G401 (cell line): ENCODE data around the gene CDK4. TPM values are rescaled to one million over a fixed set of nuclear protein-coding genes. Genes with fewer than 3 reads are reported as not detected.

Experiments
- DNase-seq: peaks from one replicate; pipeline ENCODE4 v3.0.0-alpha.2; 2015; ENCODE audit warnings: low spot score
- in situ Hi-C: cut with HindIII; loops from 2 replicates; pipeline ENCODE4 v1.10.0; 2016; ENCODE audit warnings: low sequenced_read_pairs, mixed read lengths
- total RNA-seq: library from RNA; depleted of rRNA; stranded (reverse); fragments of >200 nt; shearing (Covaris generic); gene quantifications from 2 replicates; pipeline ENCODE4 v1.2.3, GENCODE V29; 2014

CDK4 gene
- total RNA-seq, 1 experiment from 2014 or later, result 721 TPM

GRCh38 chr12:57743769-57744168 lies 8.3 kb downstream of the CDK4 start:
- DNase-seq, result no peak
- in situ Hi-C loops, result no loop called here

GRCh38 chr12:57741844-57742738 lies 10.0 kb downstream of the CDK4 start:
- in situ Hi-C loops, result no loop called here
- DNase-seq, result peak; percentile 3

GRCh38 chr12:57741413-57741789 lies 10.7 kb downstream of the CDK4 start:
- DNase-seq, result no peak
- in situ Hi-C loops, result no loop called here

- in situ Hi-C loops, result no loop called here
- peak; percentile 1 for DNase-seq
Measured at GRCh38 chr12:57740656-57741412, 11.3 kb downstream of the CDK4 start.

GRCh38 chr12:57739914-57740538 lies 12.1 kb downstream of the CDK4 start:
- in situ Hi-C loops, result no loop called here
- no peak for DNase-seq

- DNase-seq, result peak; percentile 59
- in situ Hi-C loops, result no loop called here
Measured at GRCh38 chr12:57739387-57739786, 12.7 kb downstream of the CDK4 start.

- in situ Hi-C loops, result no loop called here
- DNase-seq, result peak; percentile 92
Measured at GRCh38 chr12:57738661-57739237, 13.4 kb downstream of the CDK4 start, which contains the start of gene AGAP2. AGAP2 (minus strand) TSS chr12:57738742; CDS start chr12:57738246, 496 bp downstream.

- in situ Hi-C loops, result no loop called here
- peak; percentile 39 for DNase-seq
Measured at GRCh38 chr12:57737467-57738460, 14.3 kb downstream of the CDK4 start.

- DNase-seq, result peak; percentile 57
- in situ Hi-C loops, result no loop called here
Measured at GRCh38 chr12:57736741-57737466, 15.2 kb downstream of the CDK4 start.

GRCh38 chr12:57735952-57736740 lies 16.0 kb downstream of the CDK4 start:
- DNase-seq, result peak; percentile 92
- in situ Hi-C loops, result no loop called here

GRCh38 chr12:57735198-57735855 lies 16.8 kb downstream of the CDK4 start:
- no peak for DNase-seq
- in situ Hi-C loops, result no loop called here

GRCh38 chr12:57734591-57734990 lies 17.5 kb downstream of the CDK4 start:
- DNase-seq, result peak; percentile 6
- in situ Hi-C loops, result no loop called here

- peak; percentile 1 for DNase-seq
- in situ Hi-C loops, result no loop called here
Measured at GRCh38 chr12:57733928-57734327, 18.2 kb downstream of the CDK4 start.

GRCh38 chr12:57732726-57733593 lies 19.1 kb downstream of the CDK4 start:
- in situ Hi-C loops, result no loop called here
- DNase-seq, result peak; percentile 4

- in situ Hi-C loops, result no loop called here
- DNase-seq, result no peak
Measured at GRCh38 chr12:57732270-57732669, 19.8 kb downstream of the CDK4 start.
